AG04449 (cell line): ENCODE measurements around the gene IGFBPL1.

Experiments
- CTCF ChIA-PET: fragments of 350-600 bp; formaldehyde crosslinking; extraction: SDS; loops from one replicate; lab custom pipeline; 2021; ENCODE audit warnings: antibody characterized with exemption; lab: Yijun Ruan, JAX
- POLR2A ChIA-PET: fragments of 400-600, 350-600 bp; formaldehyde crosslinking; extraction: SDS; loops from one replicate; lab custom pipeline; 2020; ENCODE audit warnings: antibody characterized with exemption, inconsistent platforms; lab: Yijun Ruan, JAX
- DNase-seq: peaks from one replicate; pipeline ENCODE4 v3.0.0-alpha.2; 2010; ENCODE audit warnings: low read depth, low spot score
- H3K4me3 ChIP-seq: 2 replicates; pipeline ENCODE4 v1.5.1; 2011; ENCODE audit warnings: low read depth, mild to moderate bottlenecking, control low read depth, low read length
- TF ChIP-seq, protein P1 (sequence below): IDR thresholded peaks from one replicate; pipeline ENCODE4 v1.5.1; 2011; ENCODE audit warnings: mild to moderate bottlenecking, moderate library complexity, low read length, control low read depth, inconsistent platforms; ENCODE audit not compliant: insufficient read depth; ENCODE audit errors: missing control alignments

The IGFBPL1 gene

DNA sequence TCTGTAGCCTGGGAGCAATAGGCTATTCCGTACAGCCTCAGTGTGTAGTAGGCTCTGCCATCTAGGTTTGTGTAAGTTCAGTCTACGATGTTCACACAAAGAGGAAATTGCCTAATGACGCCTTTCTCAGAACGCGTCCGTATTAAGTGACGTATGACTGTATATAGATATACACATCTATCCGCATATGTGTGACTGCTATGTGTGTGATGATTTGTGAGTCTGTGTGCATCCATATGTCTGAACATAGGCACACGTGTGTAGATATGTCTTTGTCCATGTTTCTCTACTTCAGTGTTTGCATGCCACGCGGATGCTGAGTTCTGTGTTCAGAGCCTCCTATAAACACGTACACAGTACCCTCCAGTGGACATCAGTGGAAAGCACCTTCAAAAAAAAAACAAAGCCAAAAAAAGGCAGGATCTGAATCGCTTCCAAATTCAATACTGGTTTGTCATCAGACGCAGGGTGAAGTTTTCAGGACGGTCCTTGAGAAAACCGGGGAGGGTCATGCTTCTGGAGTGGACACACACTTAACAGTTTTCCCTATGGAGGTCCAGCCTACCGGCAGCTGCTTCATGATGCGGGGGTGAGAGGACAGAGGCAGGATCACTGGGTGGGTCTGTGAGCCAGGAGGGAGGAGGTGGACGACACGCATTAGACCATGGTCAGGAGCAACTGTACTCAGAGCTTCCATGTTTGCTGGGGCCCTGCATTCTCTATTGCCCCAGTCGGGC is 61.2 kb downstream of the IGFBPL1 start:
- no peak for DNase-seq
- POLR2A ChIA-PET, result interaction anchor here (0.6 kb wide), 1 partner anchor 807 kb away, joined by 3 read pairs; no protein-coding TSS in a partner anchor

DNA sequence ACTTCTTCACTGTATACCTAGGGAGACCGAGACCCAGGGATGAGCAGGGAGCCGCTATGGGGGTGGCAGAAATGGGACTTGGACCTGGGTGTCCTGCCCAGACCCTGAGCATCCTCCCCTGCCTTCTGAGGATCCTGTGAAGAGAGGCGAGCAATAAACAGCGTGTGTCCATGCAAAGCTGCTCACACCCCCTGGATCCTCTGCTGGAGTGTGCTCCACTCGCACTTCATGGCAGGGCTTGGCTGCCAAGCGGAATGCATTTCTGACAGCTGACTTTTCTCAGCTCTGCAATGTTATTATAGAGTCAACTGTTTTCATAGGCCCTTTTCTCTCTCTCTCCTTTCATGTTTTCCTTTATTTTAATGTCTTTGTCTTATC is 62.8 kb downstream of the IGFBPL1 start:
- ChIA-PET CTCF (interaction anchor here (1.1 to 3.4 kb wide), 8 partner anchors 8 to 882 kb away, joined by 3 to 17 read pairs (median 6); no protein-coding TSS in a partner anchor), POLR2A (no interaction called here)
- no peak for DNase-seq
- TF ChIP-seq, protein P1, sequence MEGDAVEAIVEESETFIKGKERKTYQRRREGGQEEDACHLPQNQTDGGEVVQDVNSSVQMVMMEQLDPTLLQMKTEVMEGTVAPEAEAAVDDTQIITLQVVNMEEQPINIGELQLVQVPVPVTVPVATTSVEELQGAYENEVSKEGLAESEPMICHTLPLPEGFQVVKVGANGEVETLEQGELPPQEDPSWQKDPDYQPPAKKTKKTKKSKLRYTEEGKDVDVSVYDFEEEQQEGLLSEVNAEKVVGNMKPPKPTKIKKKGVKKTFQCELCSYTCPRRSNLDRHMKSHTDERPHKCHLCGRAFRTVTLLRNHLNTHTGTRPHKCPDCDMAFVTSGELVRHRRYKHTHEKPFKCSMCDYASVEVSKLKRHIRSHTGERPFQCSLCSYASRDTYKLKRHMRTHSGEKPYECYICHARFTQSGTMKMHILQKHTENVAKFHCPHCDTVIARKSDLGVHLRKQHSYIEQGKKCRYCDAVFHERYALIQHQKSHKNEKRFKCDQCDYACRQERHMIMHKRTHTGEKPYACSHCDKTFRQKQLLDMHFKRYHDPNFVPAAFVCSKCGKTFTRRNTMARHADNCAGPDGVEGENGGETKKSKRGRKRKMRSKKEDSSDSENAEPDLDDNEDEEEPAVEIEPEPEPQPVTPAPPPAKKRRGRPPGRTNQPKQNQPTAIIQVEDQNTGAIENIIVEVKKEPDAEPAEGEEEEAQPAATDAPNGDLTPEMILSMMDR, result no peak
- no peak overlapping the region for H3K4me3 ChIP-seq

More for the DNA sequence above, 61.2 kb downstream of the IGFBPL1 start:
- TF ChIP-seq, protein P1, result peak; percentile 59
- CTCF ChIA-PET, result interaction anchor here (0.7 to 3.4 kb wide), 18 partner anchors 10 to 617 kb away, joined by 3 to 17 read pairs (median 4); no protein-coding TSS in a partner anchor
- H3K4me3 ChIP-seq, result no peak overlapping the region

DNA sequence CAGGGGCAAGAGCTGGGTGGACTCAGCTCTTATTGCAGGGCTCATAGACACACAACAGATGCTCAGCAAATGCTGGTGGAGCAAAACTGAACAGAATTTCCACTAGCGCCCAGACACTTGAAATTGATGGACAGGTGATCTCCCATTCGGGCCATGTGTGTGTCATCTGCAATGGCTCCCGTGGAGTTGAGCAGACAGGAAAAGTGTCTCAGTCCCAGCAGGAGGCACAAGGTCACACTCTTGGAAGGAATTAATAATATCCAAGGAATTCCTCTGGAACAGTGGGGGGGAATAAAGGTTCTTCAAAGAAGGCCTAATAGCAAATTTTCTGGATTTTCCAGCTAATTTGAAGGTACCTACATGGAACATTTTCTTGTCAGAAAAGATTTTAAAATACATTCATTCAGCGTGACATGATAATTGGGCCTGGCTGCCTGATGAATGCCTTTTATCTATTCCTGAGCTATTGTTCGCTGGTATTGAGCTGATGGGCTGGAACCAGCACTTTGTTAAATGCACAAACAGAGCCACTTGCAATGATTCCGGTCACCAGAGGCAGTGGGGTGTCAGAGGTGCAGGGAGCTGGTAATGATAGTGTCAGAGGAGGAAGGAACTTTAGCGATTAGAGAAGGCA is 63.3 kb downstream of the IGFBPL1 start:
- TF ChIP-seq, protein P1, result no peak
- no peak overlapping the region for H3K4me3 ChIP-seq
- CTCF ChIA-PET, result interaction anchor here (1.0 to 3.4 kb wide), 9 partner anchors 9 to 881 kb away, joined by 3 to 17 read pairs (median 5); no protein-coding TSS in a partner anchor
- POLR2A ChIA-PET, result no interaction called here
- no peak for DNase-seq

DNA sequence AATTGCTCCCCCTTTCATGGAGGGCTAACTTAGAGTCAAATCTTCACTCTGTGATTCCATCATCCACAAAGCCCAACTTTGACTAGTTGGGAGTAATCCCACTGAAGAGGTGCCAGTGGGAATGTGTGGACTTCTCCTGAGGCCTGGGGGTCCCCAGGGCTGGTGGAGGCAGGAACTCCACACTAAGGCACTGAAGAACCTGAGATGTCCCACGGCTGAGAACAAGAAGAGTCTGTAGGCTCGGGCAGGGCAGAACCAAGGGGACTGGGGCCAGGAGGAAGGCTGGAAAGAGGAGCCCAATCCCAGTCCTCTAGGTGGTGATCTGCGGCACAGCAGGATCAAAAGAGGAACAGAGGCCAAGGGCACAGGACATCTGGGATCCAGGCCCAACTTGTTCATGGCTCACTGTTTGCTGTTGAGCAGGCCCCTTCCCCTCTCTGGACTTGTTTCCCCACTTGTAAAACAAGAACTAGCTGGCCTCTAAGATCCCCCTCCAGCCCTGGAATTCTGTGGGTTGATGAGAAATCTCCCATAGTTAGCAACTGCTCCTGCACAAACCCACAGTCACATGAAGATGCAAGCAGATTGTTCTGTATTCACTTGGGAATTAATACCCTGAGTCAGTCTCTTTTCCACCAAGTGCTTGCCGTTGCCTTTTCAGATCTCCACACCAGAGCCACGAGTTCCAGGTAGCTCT is 64.4 kb downstream of the IGFBPL1 start:
- CTCF ChIA-PET, result interaction anchor here (0.7 to 3.4 kb wide), 4 partner anchors 41 to 611 kb away, joined by 3 to 17 read pairs (median 5); no protein-coding TSS in a partner anchor

DNA sequence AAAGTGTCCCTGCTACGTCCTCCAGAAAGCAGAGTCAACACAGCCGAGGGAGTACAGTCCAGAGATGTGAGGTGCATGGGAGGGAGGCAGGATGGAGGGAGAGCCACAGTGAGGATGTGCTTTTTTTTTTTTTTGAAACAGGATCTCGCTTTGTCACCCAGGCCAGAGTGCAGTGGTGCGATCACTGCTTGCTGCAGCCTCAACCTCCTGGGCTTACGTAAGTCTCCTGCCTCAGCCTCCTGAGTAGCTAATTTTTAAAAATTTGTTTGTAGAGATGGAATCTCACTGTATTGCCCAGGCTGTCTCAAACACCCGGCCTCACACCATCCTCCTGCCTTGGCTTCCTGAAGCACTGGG is 65.0 kb downstream of the IGFBPL1 start:
- ChIA-PET POLR2A (no interaction called here), CTCF (interaction anchor here (1.0 kb wide), 1 partner anchor 446 kb away, joined by 3 read pairs; no protein-coding TSS in a partner anchor)

More for the DNA sequence above, 64.4 kb downstream of the IGFBPL1 start:
- H3K4me3 ChIP-seq, result no peak overlapping the region
- TF ChIP-seq, protein P1, result no peak
- POLR2A ChIA-PET, result no interaction called here
- DNase-seq, result no peak

More for the DNA sequence above, 65.0 kb downstream of the IGFBPL1 start:
- H3K4me3 ChIP-seq, result no peak overlapping the region
- TF ChIP-seq, protein P1, result no peak
- DNase-seq, result no peak
